ENCODE data around the gene IQCH.
"Not testable (repeated sequence)": the region's sequence is repeated elsewhere in the genome, so short reads cannot be mapped to it uniquely, and the experiment has no call there.

DNA sequence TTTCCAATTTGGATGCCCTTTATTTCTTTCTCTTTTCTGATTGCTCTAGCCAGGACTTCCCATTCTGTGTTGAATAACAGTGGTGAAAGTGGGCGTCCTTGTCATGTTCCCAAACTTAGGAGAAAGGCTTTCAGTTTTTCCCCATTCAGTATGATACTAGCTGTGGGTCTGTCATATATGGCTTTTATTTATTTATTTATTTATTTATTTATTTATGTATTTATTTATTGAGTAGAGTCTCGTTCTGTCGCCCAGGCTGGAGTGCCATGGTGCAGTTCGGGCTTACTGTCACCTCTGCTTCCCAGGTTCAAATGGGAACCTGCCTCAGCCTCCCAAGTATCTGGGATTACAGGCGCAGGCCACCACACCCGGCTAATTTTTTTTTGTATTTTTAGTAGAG is 31.8 kb downstream of the IQCH start:
- TF ChIP-seq, protein P1, sequence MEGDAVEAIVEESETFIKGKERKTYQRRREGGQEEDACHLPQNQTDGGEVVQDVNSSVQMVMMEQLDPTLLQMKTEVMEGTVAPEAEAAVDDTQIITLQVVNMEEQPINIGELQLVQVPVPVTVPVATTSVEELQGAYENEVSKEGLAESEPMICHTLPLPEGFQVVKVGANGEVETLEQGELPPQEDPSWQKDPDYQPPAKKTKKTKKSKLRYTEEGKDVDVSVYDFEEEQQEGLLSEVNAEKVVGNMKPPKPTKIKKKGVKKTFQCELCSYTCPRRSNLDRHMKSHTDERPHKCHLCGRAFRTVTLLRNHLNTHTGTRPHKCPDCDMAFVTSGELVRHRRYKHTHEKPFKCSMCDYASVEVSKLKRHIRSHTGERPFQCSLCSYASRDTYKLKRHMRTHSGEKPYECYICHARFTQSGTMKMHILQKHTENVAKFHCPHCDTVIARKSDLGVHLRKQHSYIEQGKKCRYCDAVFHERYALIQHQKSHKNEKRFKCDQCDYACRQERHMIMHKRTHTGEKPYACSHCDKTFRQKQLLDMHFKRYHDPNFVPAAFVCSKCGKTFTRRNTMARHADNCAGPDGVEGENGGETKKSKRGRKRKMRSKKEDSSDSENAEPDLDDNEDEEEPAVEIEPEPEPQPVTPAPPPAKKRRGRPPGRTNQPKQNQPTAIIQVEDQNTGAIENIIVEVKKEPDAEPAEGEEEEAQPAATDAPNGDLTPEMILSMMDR (IDR thresholded peaks at IDR 0.05), result not testable (repeated sequence)
- not testable (repeated sequence) for TF ChIP-seq POLR2A (IDR thresholded peaks at IDR 0.05)

All from vagina (tissue), 2 donors.